Measurements from ENCODE around the gene FRMD4A.
"Not testable (repeated sequence)": the region's sequence is repeated elsewhere in the genome, so short reads cannot be mapped to it uniquely, and the experiment has no call there.

FRMD4A gene

DNA sequence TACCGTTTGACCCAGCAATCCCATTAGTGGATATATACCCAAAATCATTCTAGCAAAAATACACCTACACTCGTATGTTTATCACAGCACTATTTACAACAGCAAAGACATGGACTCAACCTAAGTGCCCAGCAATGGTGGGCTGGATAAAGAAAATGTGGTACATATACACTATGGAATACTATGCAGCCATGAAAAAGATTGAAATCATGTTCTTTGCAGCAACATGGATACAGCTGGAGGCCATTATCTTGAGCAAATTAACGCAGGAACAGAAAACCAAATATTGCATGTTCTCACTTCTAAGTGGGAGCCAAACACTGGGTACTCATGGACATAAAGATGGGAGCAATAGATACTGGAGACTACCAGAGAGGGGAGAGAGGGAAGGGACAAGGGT is 223.9 kb downstream of the FRMD4A start:
- DNase-seq (ENCODE audit: low read depth, low spot score) = no peak

DNA sequence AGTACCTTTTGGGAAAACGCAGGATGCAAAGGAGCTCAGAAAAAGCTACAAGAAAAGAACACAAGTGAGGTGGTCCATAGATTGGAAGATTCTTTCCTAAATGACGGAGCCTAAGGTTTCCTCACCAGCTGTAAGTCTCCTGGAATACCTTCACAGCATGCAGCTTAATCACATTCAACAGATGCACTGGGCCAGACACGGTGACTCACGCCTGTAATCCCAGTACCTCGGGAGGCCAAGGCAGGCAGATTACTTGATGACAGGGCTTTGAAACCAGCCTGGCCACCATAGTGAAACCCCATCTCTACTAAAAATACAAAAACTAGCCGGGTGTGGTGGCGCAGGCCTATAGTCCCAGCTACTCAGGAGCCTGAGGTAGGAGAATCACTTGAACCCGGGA is 228.7 kb downstream of the FRMD4A start:
- no peak for DNase-seq (ENCODE audit: low read depth, low spot score)

DNA sequence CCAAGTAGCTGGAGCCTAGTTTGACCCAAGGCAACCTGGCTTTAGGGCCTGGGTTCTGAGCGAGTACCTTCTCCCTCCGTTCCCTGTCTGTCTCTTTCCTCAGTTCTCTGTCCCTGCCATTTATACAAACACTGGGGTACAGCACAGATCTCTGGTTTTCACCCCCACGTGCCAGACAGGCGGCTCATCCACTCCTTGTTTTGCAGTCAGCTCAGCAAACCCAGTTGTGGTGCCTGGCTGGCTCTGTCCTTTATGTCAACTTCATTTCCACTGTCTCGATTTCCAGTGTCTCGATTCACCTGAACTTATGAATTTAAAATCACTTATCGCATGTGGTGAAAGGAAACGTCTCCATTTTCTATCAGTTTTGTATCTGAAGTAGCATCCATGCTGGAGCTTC is 230.8 kb downstream of the FRMD4A start:
- no peak for DNase-seq (ENCODE audit: low read depth, low spot score)

DNA sequence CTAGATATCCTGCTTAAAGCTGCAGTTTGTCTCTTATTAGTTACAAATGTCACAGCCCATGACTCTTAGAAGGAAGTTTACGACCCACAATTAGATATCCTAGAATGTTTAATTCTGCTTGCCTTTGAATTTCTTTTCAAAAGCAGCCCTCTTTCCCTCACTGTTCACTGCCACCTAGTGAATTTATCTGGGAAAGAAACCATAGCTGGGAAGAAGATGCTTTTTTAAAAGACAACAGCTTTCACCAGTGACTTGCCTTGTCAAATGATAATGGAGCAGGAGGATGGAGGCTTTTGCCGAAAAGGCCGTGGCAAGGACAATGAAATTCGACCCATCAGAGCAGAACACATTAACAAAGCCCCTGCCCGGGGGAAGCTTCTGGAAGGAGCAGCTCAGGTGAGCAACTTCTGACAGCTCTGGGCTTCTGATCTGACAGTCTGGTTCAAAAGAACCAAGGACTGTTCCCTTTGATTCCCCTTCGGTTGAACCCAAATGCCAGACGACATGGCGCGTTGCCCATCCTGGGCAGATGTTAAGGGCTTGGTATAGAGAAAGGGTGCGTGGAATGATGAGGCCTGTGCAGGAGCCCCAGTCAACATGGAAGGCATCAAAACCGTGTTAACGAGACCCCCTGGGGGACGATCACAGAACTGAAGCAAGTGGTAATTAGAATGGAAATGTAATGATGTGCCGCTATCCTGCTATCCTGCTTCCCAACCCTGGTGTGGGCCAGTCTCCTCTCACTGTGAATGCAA is 236.8 kb downstream of the FRMD4A start:
- no peak for DNase-seq (ENCODE audit: low read depth, low spot score)

DNA sequence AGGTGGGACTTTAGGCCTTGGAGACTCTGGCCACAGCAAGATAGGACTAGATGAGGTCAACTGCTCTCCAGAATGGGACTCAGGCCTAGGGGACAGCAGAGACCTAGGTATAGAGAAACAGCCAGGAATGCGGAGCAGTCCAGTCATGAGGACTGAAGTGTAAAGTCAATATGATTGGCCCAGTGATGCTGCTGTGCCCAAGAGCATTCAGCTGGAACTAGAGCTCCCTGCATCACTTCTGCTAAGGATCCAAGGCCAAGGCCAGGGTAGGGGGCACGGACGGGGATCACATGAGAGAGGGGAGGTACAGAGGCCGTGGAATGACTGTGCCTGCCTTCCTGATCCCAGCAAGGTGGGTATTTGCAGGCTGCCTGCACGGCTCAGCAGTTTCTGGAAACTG is 237.9 kb downstream of the FRMD4A start:
- no peak for DNase-seq (ENCODE audit: low read depth, low spot score)

DNA sequence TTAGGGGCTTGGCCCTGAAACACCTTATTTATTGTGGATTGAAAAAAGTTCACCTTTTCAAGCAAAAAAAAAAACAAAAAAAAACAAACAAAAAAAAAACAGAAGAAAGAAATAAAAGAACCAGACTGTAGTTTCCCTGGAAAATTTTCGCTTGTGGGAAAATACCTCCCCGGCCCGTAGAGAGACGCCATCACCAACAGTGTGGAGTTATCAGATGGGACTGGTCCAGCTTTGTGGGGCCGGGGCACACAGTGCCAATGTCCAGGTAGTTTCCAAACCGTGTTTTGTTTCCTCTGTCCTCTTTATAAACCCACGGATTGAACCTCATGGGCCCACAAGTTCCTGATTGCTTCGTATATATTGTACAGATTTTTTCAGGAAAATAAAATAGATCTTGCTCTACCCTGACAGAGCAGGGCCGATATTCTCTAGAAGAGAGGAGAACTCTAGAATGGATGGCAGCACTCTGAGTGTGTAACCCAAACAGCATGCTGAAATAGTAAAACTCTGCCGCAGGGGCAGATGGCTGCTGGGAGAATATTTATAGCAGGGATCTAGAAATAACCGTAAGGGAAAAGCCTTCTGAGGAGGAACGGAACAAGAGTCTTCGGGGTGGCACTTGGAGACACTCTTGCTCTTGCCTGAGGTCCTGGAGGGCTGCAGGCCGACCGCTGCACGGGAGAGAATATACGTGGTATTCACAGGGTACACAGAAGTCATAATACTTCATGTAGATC is 241.0 kb downstream of the FRMD4A start:
- no peak for DNase-seq (ENCODE audit: low read depth, low spot score)

DNA sequence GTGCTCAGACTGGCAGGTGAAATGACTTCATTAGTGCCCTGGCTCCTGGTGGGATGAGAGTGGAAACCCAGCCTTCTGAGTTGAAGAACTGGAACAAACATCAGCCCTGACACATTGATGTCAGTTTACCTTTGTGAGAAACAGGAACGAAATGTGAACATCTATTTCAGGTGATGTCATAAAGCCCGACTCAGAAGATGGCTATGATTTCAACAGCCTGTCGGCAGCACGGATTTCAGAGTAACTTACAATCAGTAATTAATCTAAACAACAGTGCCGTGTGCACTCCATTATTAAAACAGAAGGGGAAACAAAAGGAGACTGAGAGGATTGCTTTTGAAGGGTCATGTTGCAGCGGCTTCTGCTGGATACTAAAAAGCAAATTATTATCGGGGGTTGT is 243.2 kb downstream of the FRMD4A start:
- no peak for DNase-seq (ENCODE audit: low read depth, low spot score)

DNA sequence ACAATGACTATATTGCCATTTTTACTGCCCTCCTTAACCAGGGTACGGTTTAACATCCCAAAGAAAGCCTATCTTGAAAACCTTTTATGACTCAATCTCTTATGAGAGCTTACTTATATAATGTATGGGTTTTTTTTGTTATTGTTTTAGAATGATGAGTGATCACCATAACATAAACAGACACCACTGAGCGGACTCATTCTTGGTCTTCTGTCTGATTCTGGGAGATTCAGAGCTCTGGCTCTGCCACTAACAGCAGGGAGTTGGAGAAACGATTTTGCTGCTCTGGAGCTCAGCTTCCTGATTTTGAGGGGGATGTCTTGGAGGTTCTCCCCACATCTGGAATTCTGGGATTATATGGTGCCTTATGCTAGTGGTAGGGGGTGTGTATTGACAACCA is 244.1 kb downstream of the FRMD4A start:
- no peak for DNase-seq (ENCODE audit: low read depth, low spot score)

DNA sequence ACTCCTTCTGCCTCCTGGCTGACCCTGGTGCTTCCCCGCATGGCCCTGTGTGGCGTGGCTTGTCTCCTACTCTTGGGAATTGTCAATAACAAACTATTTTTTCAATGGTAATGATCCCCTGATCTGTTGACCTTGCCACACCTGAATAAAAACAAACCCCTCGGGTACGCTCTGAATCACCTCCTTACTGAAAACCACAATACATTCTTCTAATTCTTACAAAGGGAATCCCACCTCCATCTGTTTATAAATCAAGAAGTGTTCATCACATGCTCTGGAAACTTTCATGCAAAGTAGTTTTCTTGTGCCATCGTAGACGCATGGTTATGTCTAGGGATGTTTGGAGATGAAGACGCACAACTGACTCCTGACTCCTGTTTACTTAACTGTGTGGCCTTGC is 245.8 kb downstream of the FRMD4A start:
- no peak for DNase-seq (ENCODE audit: low read depth, low spot score)

DNA sequence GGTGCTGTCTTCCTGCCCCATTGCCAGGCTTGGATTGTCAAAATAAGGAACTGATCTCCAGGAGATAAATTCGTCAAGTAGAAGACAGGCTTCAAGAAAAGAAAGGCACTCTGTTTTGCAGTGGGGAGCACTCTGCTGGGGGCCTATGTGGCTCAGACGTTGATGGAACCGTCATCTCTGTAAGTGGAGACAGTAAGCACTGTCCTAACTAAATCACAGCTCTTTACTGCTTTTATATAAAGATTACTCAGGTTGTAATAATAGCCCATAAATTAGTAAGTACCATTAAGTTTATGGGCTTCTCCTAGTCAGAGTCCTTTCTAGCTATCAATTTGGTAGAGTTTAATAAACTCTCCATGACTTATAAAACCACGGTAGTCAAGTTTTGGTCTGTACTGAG is 249.9 kb downstream of the FRMD4A start:
- no peak for DNase-seq (ENCODE audit: low read depth, low spot score)

DNA sequence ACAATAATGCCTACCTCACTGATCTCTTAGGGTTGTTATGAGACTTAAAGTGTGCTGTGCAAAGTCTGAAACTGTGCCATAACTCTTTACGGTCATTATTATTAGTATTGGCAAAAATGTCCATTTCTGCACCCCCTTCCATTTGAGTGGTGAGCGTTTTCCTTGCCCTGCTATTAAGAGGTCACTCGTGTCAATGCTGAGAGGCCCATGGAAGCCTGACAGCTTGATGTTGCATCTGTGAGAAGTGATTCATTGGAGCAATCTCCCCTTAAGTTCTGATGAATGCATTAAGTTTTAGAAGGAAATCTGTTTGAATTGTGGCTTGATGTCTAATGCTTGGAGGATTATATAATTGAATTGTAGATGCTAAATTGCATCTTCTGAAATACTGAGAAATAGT is 253.3 kb downstream of the FRMD4A start:
- DNase-seq (ENCODE audit: low read depth, low spot score) = no peak

DNA sequence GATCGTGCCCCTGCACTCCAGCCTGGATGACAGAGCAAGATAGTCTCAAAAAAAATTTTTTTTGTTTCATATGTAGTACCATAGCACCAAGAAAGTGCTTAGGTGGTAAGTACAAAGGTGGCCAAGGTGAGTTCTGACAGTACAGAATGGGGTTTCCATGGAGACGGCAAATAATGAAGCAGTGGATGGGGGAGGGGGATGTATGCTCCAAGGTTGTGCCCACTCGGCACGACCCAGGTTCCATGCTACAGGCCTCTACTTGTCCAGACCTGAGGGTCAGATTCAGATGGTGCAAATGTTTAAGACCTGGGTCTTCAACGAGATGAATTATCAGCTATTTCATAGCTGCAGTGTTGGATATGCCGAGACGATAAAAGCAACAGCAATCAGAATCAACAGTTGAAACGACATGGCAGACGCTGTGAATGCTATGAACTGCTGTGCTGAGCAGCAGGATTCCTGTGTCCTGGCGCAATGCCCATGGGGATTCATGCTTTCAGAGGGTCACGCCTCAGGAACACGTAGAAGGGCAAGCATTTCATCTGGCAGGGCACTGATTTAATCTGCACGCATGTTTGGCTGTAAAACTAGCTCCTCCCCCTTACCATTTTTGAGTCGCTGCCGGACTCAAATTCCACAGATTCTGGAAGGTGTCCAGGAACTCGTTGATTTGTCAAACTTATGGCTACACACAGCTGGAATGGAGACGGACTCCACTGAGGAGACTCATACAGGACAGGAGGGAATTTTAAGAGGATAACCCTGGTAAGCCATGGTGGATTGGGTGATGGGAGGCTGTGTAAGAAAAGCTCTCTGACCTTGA is 256.5 kb downstream of the FRMD4A start:
- no peak for DNase-seq (ENCODE audit: low read depth, low spot score)

DNA sequence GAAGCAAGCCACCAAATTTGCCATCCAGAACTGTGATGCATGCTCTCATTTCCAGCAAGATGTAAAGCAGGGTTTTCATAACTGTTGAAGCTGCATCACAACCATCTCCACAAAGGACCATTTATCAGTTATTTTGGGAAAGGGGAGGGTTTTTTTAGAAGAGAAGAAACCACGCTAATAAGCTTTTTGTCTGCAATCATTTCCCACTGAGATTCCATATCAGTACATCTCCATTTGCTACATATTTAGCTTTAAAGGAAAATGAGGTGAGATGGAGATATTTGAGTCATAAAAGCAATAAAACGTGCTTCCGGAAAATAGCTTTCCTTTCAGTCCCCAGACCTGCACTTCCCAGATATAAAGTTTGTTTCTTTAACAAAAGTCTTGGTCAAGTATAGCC is 258.2 kb downstream of the FRMD4A start:
- DNase-seq (ENCODE audit: low read depth, low spot score) = no peak

DNA sequence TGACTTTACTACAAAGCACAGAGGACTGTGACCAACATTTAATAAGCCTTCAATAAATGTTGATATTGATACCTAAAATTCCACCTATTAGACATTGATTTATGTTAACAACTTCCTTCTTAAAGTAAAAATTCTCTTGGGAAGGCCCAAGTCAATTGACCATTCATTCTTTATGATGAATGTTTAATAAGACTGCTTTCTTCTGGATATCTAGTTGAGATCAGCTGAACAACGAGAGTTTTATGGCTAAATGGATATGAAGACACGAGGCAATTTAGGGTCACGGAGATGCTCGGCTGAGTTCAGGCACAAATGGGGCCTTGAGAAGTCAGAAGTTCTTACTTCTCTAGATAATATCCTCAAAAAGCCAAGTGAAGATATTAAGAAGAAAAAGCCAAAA is 258.8 kb downstream of the FRMD4A start:
- no peak for DNase-seq (ENCODE audit: low read depth, low spot score)

DNA sequence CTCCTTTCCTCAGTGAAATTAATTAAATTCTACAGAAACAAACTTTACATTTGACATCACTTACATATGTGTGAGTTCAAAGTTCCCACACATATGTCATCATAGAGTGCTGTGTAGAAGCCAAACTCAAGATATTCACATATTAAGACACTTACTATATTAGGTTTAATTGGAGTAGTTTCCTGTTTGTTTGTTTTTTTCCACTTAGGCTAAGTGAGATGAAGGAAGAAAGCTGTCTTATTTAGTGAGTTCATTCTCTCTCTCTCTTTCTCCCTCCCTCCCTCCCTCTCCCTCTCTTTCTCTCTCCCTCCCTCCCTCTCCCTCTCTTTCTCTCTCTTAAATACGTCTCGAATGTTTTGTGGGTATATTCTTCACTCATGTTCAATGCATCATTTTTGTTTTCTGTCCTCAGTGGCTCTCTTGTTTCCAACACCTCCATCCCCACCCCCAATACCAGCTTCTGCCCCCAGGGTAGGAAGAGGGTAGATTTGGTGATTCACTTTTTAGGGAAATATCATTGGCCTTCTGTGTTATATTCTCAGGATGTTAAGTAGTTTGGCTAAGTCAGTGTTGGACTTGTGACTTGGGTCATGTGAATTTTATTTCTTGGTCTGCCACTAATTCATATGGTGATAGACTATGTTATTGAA is 262.0 kb downstream of the FRMD4A start:
- no peak for DNase-seq (ENCODE audit: low read depth, low spot score)

DNA sequence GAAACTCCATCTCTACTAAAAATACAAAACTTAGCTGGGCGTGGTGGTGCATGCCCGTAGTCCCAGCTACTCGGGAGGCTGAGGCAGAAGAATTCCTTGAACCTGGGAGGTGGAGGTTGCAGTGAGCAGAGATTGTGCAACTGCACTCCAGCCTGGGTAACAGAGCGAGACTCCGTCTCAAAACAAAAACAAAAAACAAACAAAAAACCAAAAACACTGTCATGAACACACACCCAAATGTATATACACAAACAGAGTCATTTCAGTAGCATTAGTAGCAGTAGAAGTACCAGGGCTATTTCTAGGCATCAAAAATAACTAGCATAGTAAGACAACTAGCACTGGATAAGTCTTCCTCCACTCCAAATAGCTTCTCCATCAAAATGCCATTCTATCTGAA is 263.1 kb downstream of the FRMD4A start:
- not testable (repeated sequence) for DNase-seq (ENCODE audit: low read depth, low spot score)

DNA sequence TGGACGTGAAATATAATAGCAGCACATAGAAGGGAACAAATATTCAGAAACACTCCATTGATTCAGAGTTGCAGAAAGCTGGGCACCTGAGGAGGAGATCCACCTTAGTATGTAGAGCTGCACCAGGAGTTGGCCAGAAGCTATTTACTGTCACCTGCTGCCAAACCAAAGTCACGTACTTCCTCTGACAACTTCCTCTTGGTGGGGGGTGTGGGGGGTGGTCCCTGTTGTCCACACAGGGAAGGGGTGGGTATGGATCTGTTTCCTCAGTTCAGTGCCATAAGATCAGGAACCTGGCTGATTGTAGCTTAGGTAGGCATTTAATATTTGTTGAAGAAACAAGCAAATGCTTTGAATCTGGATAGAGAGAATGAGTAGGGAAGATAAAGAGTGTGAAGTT is 264.6 kb downstream of the FRMD4A start:
- DNase-seq (ENCODE audit: low read depth, low spot score) = no peak

DNA sequence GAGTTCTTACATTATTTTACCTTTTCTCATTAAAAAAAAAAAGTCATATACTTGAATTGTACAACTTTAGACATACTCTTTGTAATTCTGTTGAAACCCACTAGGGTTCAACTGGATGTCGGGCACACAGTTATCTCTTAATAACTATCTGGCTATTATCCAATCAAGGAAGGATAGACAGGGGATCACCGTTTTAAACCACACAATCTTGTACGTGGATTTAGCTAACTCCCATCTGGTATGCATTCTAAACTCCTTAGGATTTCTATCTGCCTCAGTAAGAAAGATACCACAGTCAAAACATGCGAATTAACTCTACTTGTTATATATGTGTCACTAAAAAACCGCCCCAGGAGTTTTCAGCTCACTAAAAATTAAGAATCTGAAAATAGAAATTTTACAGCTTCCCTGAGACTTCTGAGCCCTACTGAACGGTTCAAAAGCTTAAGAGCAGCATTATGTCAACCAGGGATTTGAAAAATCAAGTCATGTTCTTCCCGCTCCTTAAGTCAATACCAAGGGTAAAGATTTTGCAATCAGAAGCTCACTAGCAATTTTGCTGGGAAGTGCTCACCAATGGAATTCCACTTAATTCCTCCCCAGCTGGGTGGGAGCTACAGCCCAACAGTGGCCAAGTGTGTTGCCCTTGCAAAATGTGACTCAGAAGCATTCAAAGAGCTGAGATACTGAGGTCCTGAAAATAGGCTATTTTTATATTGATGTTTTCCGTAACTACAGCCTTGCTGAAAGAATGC is 267.0 kb downstream of the FRMD4A start:
- DNase-seq (ENCODE audit: low read depth, low spot score) = no peak

DNA sequence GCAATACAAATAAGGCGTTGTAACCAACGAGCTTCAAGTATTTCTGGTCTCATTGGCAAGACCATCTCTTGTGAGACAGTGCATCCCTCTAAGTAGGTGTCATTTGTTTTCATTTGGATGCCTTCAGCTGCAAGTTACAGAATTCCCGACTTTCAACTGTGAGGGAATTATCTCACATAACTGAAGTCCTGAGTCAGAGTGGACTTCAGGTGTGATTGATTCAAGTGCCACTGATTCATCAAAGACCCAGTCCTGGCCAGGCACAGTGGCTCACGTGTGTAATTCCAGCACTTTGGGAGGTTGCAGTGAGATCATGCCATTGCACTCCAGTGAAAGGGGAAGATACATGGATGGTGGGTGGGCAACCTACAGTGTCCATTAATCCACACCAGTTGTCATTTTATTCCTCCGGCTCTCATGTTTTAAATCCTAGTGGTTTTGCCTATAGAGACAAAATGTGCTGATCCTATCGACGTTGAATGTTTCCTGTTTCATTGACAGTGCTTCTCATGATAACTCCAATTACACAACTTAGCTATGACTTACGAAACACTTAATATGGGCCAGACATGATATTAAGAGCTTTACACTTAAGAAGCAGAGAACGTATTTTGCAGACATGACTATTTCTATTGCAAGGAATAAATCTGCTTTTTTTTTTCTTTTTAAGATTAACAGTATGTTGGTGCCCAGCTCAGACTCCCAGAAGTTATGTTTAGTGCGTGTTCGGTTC is 268.0 kb downstream of the FRMD4A start:
- no peak for DNase-seq (ENCODE audit: low read depth, low spot score)

DNA sequence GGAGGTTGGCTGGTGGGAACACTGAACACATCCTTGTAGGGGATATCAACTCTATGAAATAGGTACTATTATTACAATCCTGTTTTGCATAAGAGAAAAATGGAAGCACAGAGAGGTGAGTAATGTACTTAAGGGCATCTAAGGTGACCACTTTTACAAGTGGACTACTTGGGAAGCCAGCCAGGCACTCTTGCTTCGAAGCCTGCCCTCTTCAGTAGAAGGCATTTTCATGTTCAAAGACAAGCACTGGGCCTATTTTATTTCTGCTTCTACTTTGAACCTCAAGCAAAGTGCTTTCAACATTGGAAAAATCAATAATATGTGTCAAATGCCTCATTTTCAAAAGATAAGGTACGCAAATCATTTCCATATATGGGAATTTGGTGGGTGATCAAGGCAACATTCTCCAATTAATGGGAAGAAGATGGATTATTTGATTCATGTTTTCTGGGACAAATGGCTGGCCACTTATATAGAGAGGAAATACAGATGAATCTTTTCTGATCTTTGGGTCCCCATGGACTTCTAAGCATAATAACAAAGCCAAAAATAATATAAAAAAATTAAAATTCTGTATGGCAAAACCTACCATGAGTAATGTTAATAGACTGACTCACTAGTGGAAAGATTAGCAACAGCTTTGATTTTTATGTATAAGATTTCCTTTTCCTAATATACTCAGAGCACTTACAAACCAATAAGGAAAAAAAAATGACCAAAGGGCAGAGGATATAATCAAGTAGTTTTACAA is 270.2 kb downstream of the FRMD4A start:
- no peak for DNase-seq (ENCODE audit: low read depth, low spot score)

Measured in activated naive CD8-positive, alpha-beta T cell treated with anti-CD3 and anti-CD28 coated beads, Interleukin-2, amount 50 U/mL, for 16 hours (primary cell).